Erythroblast (primary cell): ENCODE data around the gene TUBG2.

Experiments
- GATA1 ChIP-seq: IDR thresholded peaks from 2 replicates; pipeline ENCODE4 v1.6.1; 2011; ENCODE audit warnings: low read depth, mild to moderate bottlenecking, control low read depth, low read length, moderate library complexity
- POLR2A ChIP-seq: IDR thresholded peaks from 2 replicates; pipeline ENCODE4 v1.6.1; 2011; ENCODE audit warnings: mild to moderate bottlenecking, low read length

DNA sequence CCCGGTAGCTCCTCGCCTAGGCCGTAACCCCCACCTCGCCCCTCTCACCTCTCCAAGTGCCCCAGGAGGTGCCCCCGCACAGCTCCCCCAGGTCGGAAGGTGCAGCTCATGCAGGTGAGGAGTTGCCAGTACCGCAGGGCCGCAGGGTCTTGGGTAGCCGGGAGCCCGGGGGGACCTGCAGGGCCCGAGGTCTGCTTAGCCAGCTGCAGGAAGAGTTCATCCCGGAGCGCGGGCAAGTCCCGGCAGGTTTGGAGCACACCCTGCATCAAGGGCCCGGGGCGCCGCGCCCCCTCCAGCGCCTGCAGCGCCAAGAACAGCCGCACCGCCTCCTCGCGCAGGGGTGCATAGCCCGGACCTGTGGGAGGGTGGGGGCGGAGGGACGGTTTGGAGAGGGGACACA lies 13.0 kb downstream of the TUBG2 start:
- TF ChIP-seq POLR2A: no peak
- TF ChIP-seq GATA1: no peak
